ENCODE results near the gene CEACAM1.

GRCh38 chr19:42471554-42472249, 56.6 kb downstream of the CEACAM1 start:
- TF ChIP-seq CTCF (IDR thresholded peaks at IDR 0.05): no peak
- no peak for TF ChIP-seq POLR2A (IDR thresholded peaks at IDR 0.05)
